ENCODE data around the gene PPP4R4.
"Not testable (repeated sequence)": the region's sequence is repeated elsewhere in the genome, so short reads cannot be mapped to it uniquely, and the experiment has no call there.

- not testable (repeated sequence) for TF ChIP-seq POLR2AphosphoS5, POLR2A (IDR thresholded peaks at IDR 0.05)
Observed at GRCh38 chr14:94156143-94156542, 18.0 kb upstream of the PPP4R4 start.

All from upper lobe of left lung (tissue), 4 donors.